Gastroesophageal sphincter (tissue), 4 donors: ENCODE measurements around the gene SCCPDH. TPM values are rescaled to one million over a fixed set of nuclear protein-coding genes. Genes with fewer than 3 reads are reported as not detected.

ENCODE experiments used
- ATAC-seq: fragments of 150-250 bp; one replicate; pipeline ENCODE4 v1.9.1; 2016; ENCODE audit warnings: mild to moderate bottlenecking, moderate library complexity
- H3K27ac ChIP-seq, 4 donors: fragments of 200-600 bp; sonication (generic) in 3 of 4; 1 replicate in 3 of 4; 2 replicates in 1 of 4; pipeline ENCODE4 v1.5.1; 2016 to 2019
- H3K27me3 ChIP-seq: fragments of 200-600 bp; sonication (generic); one replicate; pipeline ENCODE4 v1.5.1; 2019
- H3K36me3 ChIP-seq, 2 donors: fragments of 200-600 bp; sonication (generic); one replicate each; pipeline ENCODE4 v1.5.1; 2019; ENCODE audit warnings: control low read depth in 1 of 2
- H3K4me1 ChIP-seq, 3 donors: fragments of 200-600 bp; sonication (generic); 1 replicate in 2 of 3; 2 replicates in 1 of 3; pipeline ENCODE4 v1.5.1; 2016 to 2019; ENCODE audit warnings: control low read depth in 2 of 3
- H3K4me3 ChIP-seq, 2 donors: fragments of 200-600 bp; sonication (generic); one replicate each; pipeline ENCODE4 v1.5.1; 2019; ENCODE audit warnings: mild to moderate bottlenecking in 1 of 2, moderate library complexity in 1 of 2
- H3K9me3 ChIP-seq, 3 donors: fragments of 200-600 bp; sonication (generic); one replicate each; pipeline ENCODE4 v1.5.1; 2017 to 2019; ENCODE audit warnings: control low read depth in 2 of 3
- CTCF ChIP-seq, 4 experiments: fragments of 200-600 bp in 2 of 4; fragments of 450-650 bp in 2 of 4; sonication (generic) in 1 of 4; IDR thresholded peaks; one replicate each; pipeline ENCODE4 v1.5.1; 2017 to 2019; ENCODE audit warnings: antibody characterized with exemption in 4 of 4, mild to moderate bottlenecking in 2 of 4, moderate library complexity in 2 of 4
- EP300 ChIP-seq: sonication (generic); formaldehyde crosslinking; IDR thresholded peaks from one replicate; pipeline ENCODE4 v1.6.1; 2017; ENCODE audit warnings: antibody characterized with exemption, mild to moderate bottlenecking
- POLR2A ChIP-seq, 2 donors: fragments of 450-650 bp; IDR thresholded peaks; one replicate each; pipeline ENCODE4 v1.6.1; 2017; ENCODE audit warnings: antibody characterized with exemption in 2 of 2, mild to moderate bottlenecking in 2 of 2, moderate library complexity in 1 of 2
- POLR2AphosphoS5 ChIP-seq: sonication (generic); formaldehyde crosslinking; IDR thresholded peaks from one replicate; pipeline ENCODE4 v1.6.1; 2017; ENCODE audit warnings: antibody characterized with exemption
- WGBS, 2 donors: methylation state at CpG; one replicate each; pipeline ENCODE4 v1.1.5; 2018; ENCODE audit warnings: low coverage in 1 of 2; 5-methylcytosine and 5-hydroxymethylcytosine counted together
- total RNA-seq, 4 donors: library from RNA; depleted of rRNA; stranded (reverse); fragments of >200 nt; gene quantifications; one replicate each; pipeline ENCODE4 v1.1.0, GENCODE V29; 2016

Gene SCCPDH
- 10 to 100 TPM; 21.3 to 32.2 (median 23.1) TPM for total RNA-seq

- Histone ChIP-seq H3K36me3 (peaks cover 0 to 24% of the 10 kb centered on the region in 2 donors), H3K4me1 (peaks cover 0 to 27% (median 3%) of the 10 kb centered on the region in 3 donors), H3K27me3 (no peaks in the 10 kb centered on the region), H3K27ac (peak within 1 kb of the TSS; percentile 51 to 91 (median 84)), H3K4me3 (peak within 1 kb of the TSS; percentile 62 to 88), H3K9me3 (peaks cover 0 to 8% (median 0%) of the 10 kb centered on the region in 3 donors)
- TF ChIP-seq POLR2AphosphoS5, result peak; percentile 53
- no peak for TF ChIP-seq EP300
- TF ChIP-seq POLR2A (IDR thresholded peaks at IDR 0.05), result peak; percentile 29 to 38
- TF ChIP-seq CTCF (IDR thresholded peaks at IDR 0.05), result no peak
- ATAC-seq, result peak; percentile 93
- WGBS, 2 donors, result 0% methylated on average over 15 to 17 of the region's 89 CpGs
Observed at GRCh38 chr1:246724016-246724730, at the start of gene SCCPDH. TSS of gene SCCPDH (plus strand) at chr1:246724409. CDS start at chr1:246724423, 14 bp downstream.

GRCh38 chr1:246677842-246678241 is 46.4 kb upstream of the SCCPDH start:
- ATAC-seq, result no peak
- 42% methylated on average over 2 of the region's 2 CpGs; no CpG with 5 or more reads in 1 of the 2 donors for WGBS, 2 donors
- Histone ChIP-seq H3K27ac (no peak overlapping the region), H3K9me3 (no peaks in the 10 kb centered on the region), H3K27me3 (no peaks in the 10 kb centered on the region), H3K4me3 (no peak overlapping the region), H3K4me1 (peaks cover 0 to 34% (median 0%) of the 10 kb centered on the region in 3 donors), H3K36me3 (no peaks in the 10 kb centered on the region)
- TF ChIP-seq POLR2AphosphoS5 (no peak), EP300 (no peak)

GRCh38 chr1:246678816-246679793 is 45.1 kb upstream of the SCCPDH start:
- TF ChIP-seq POLR2A (IDR thresholded peaks at IDR 0.05), result no peak
- TF ChIP-seq CTCF (IDR thresholded peaks at IDR 0.05), result no peak
- no peak for TF ChIP-seq POLR2AphosphoS5
- no peak for TF ChIP-seq EP300
- H3K4me1 ChIP-seq, result peaks cover 0 to 34% (median 0%) of the 10 kb centered on the region in 3 donors
- no peak overlapping the region for H3K4me3 ChIP-seq
- H3K36me3 ChIP-seq, result no peaks in the 10 kb centered on the region
- H3K27me3 ChIP-seq, result no peaks in the 10 kb centered on the region
- no peak for ATAC-seq
- H3K27ac ChIP-seq, result peak overlapping the region in 1 of 4 donors; percentile 45
- no peaks in the 10 kb centered on the region for H3K9me3 ChIP-seq
- 74 to 81% methylated on average over 8 to 10 of the region's 18 CpGs for WGBS, 2 donors

GRCh38 chr1:246679794-246680177 is 44.4 kb upstream of the SCCPDH start:
- Histone ChIP-seq H3K27ac (peak overlapping the region in 1 of 4 donors; percentile 45), H3K4me3 (no peak overlapping the region), H3K27me3 (no peaks in the 10 kb centered on the region), H3K4me1 (peaks cover 0 to 34% (median 0%) of the 10 kb centered on the region in 3 donors), H3K36me3 (no peaks in the 10 kb centered on the region), H3K9me3 (no peaks in the 10 kb centered on the region)
- TF ChIP-seq POLR2A (IDR thresholded peaks at IDR 0.05), result no peak
- TF ChIP-seq POLR2AphosphoS5, result no peak
- no peak for ATAC-seq
- 0 to 50% methylated on average over 1 of the region's 1 CpG for WGBS, 2 donors

- Histone ChIP-seq H3K9me3 (no peaks in the 10 kb centered on the region), H3K4me1 (peaks cover 0 to 34% (median 0%) of the 10 kb centered on the region in 3 donors), H3K36me3 (no peaks in the 10 kb centered on the region), H3K4me3 (no peak overlapping the region), H3K27ac (peak overlapping the region in 1 of 4 donors; percentile 24), H3K27me3 (no peaks in the 10 kb centered on the region)
- 39 to 62% methylated on average over 2 to 3 of the region's 8 CpGs for WGBS, 2 donors
- no peak for ATAC-seq
- TF ChIP-seq EP300 (no peak), CTCF (IDR thresholded peaks at IDR 0.05) (no peak), POLR2A (IDR thresholded peaks at IDR 0.05) (no peak), POLR2AphosphoS5 (no peak)
Observed at GRCh38 chr1:246680190-246680589, 44.0 kb upstream of the SCCPDH start.
